Measurements from ENCODE around the gene CCDC86.

CCDC86 gene

DNA sequence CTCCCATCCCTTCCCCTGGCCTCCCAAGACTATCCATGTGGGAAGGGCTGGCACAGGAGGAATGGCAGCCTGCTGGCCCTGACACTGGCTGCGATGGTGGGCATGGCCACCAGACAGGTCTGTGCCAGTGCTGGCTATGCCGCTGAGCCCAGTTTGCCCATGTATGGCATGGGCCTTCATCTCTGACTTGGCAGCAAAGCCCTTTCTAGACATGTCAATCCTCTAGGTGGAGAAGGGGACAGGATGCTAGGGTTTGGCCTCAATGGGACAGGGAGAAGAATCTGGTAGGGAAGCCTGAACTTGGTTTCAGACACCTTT, 34.2 kb downstream of the CCDC86 start:
- H3K4me3 ChIP-seq (ENCODE audit: low read length), result no peak overlapping the region
- no peak for DNase-seq (ENCODE audit: low read depth)
- TF ChIP-seq, protein P1, sequence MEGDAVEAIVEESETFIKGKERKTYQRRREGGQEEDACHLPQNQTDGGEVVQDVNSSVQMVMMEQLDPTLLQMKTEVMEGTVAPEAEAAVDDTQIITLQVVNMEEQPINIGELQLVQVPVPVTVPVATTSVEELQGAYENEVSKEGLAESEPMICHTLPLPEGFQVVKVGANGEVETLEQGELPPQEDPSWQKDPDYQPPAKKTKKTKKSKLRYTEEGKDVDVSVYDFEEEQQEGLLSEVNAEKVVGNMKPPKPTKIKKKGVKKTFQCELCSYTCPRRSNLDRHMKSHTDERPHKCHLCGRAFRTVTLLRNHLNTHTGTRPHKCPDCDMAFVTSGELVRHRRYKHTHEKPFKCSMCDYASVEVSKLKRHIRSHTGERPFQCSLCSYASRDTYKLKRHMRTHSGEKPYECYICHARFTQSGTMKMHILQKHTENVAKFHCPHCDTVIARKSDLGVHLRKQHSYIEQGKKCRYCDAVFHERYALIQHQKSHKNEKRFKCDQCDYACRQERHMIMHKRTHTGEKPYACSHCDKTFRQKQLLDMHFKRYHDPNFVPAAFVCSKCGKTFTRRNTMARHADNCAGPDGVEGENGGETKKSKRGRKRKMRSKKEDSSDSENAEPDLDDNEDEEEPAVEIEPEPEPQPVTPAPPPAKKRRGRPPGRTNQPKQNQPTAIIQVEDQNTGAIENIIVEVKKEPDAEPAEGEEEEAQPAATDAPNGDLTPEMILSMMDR (conservative IDR thresholded peaks at IDR 0.05; ENCODE audit: low read depth, low read length), result no peak

DNA sequence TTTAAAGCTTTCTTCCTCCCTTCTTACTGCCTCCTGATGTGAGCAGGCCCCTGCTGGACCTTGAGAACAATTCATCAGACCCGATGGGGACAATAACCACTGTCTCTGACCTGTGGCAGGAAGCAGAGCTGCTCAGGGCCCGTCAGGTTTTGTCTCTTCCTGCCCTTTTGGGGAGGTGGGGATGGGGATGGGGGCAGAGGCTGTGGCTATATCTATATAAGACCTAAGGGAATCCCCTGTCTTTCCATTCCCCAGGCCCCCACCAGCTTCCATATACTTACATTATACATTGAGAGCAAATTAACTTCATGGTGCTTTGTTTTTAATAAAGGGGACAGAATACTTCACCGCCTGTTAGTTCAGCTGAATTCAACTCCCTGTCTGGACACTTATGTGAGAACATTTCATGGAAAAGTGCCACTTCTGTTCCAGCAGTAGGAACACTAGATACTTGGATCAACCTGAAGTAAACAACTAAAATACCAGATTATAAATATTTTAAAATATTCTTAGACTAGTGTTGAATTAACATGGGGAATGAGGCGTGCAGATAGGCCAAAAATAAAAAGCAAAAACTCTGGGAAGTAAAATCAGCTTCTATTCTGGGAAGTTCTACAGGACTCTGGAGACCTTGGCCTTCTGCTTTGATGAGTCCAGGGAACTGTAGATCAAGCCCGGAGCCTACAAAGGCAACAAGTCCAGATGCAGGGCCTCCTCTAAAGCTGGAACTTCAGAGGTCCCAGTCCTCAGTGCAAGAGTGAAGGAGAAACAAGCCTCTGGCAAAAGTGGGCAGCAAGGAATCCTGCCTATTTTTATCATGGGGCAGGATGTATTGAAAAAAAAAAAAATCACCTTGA, 36.6 kb downstream of the CCDC86 start:
- H3K4me3 ChIP-seq (ENCODE audit: low read length), result no peak overlapping the region
- TF ChIP-seq, protein P1 (conservative IDR thresholded peaks at IDR 0.05; ENCODE audit: low read depth, low read length), result no peak
- DNase-seq (ENCODE audit: low read depth), result no peak

DNA sequence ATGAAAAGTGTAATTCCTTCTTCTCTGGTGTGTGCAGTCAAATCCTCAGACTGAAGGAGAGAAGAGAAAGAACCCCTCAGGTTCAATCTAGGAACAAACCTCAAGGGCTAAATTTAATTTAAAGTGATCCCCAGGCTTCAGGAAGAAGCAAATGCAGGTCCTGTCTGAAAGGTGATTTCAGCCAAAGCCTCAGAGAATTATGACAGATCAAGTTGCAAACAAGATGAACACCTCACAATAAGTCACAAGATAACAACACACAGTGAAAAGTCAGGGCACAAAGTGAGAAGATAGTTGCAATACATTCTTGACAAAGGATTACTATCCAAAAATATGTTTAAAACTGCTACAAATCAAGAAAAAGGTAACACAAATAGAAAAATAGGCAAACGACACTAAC, 37.2 kb downstream of the CCDC86 start:
- TF ChIP-seq, protein P1 (conservative IDR thresholded peaks at IDR 0.05; ENCODE audit: low read depth, low read length), result no peak
- DNase-seq (ENCODE audit: low read depth), result no peak
- H3K4me3 ChIP-seq (ENCODE audit: low read length), result no peak overlapping the region

DNA sequence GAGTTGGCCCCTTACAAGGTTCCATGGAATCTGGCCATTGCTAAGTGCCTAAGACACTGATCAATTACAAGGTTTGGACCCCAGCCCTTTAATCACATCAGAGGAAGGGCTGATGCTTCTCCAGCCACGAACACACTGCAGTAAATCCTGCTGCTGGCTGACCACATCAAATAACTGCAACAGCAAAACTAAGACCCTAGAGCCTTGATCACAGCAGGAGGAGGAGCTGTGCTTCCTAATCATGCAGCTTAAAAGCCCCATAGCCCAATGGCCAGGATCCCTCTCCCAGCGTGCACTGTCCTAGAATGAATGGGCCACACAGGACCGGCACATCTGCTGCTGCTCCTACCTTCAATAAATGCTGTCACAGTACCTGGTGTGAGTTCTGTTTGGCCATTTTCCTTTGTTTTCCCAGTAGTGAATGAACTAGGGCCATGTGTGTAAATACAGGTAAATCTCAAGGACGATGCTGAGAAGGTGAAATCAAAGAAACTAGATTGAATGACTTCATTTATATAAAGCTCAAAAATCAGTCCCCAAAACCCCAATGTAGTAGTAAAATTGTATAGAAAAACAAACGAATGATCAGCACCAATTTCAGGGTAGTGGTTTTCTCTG, 38.2 kb downstream of the CCDC86 start:
- DNase-seq (ENCODE audit: low read depth), result no peak
- TF ChIP-seq, protein P1 (conservative IDR thresholded peaks at IDR 0.05; ENCODE audit: low read depth, low read length), result no peak
- H3K4me3 ChIP-seq (ENCODE audit: low read length), result no peak overlapping the region

DNA sequence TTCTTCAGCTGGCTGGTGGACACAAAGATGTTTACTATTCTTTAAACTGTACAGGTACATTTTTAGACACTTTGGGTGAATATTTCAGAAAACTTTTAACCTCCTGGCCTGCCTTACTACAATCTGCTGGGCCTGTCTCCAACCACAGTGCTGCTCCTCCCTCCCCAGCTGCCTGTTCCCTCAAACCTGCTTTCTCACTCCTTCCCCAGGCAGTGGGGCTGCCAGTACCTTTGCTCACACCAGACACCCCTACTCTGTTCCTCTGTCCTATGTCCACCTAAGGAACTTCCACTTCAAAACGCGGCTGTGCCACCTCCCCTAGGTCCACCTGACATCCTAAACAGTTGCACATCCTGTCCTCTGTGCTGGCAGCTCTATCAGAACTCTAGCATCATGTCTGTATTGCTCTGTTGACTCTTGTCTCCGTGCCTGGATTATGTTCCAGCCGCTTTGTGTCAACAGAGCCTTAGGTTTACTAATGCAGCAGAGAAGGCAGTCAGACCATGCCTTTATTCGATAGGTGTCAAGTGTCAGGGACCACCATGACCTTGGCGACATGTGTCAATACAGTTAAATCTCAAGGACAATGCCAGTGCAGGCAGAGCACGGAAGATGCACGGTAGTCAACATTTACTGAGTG, 38.9 kb downstream of the CCDC86 start:
- TF ChIP-seq, protein P1 (conservative IDR thresholded peaks at IDR 0.05; ENCODE audit: low read depth, low read length), result no peak
- no peak overlapping the region for H3K4me3 ChIP-seq (ENCODE audit: low read length)
- no peak for DNase-seq (ENCODE audit: low read depth)

DNA sequence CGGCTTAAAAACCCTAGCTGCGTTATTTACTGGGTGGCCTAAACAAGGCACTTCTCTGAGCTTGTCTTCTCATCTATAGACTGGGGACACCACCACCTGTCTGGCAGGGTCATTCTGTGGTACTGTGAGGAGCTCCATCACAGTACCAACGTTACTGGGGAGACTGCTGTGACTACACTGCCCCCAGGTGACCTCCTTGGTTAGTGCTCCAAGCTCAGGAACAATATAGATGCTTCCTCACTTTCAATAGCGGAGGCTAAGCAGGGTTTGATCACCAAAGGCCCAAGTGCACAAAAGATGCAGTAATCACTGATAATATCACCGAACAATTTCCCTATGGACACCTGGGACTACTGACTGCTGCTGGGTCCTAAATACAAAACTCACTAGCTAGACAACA, 45.6 kb downstream of the CCDC86 start:
- TF ChIP-seq, protein P1 (conservative IDR thresholded peaks at IDR 0.05; ENCODE audit: low read depth, low read length), result peak; percentile 78
- no peak overlapping the region for H3K4me3 ChIP-seq (ENCODE audit: low read length)
- DNase-seq (ENCODE audit: low read depth), result no peak
